SK-N-SH (cell line): ENCODE measurements around the gene RNF215.

Experiments
- EP300 ChIP-seq, 2 experiments: IDR thresholded peaks; 2 replicates each; pipeline versions ENCODE4 v1.4.0 to v1.6.1; 2012; ENCODE audit warnings: borderline replicate concordance in 1 of 2, low read depth in 1 of 2, low read length in 1 of 2
- EZH2phosphoT487 ChIP-seq: fragments of 200-600 bp; sonication (generic); IDR thresholded peaks from 2 replicates; pipeline ENCODE4 v1.6.1; 2017; ENCODE audit warnings: low read depth, mixed run types, mild to moderate bottlenecking, antibody characterized with exemption, moderate library complexity, borderline replicate concordance
- FOXM1 ChIP-seq: IDR thresholded peaks from 2 replicates; pipeline ENCODE4 v1.4.0; 2012; ENCODE audit warnings: low read depth, mild to moderate bottlenecking
- JUND ChIP-seq: IDR thresholded peaks from 2 replicates; pipeline ENCODE4 v1.4.0; 2012
- MXI1 ChIP-seq: IDR thresholded peaks from 2 replicates; pipeline ENCODE4 v1.6.1; 2012; ENCODE audit warnings: mild to moderate bottlenecking, low read depth, low read length, improper control_type of control experiment
- POLR2AphosphoS5 ChIP-seq: IDR thresholded peaks from 2 replicates; pipeline ENCODE4 v1.6.1; 2012; ENCODE audit warnings: low read depth, low read length
- RFX5 ChIP-seq: IDR thresholded peaks from 2 replicates; pipeline ENCODE4 v1.6.1; 2012; ENCODE audit warnings: mild to moderate bottlenecking, improper control_type of control experiment, low read length
- TCF12 ChIP-seq: IDR thresholded peaks from 2 replicates; pipeline ENCODE4 v1.4.0; 2012
- TF ChIP-seq, protein P1 (sequence below): fragments of 200-600 bp; sonication (generic); IDR thresholded peaks from 2 replicates; pipeline ENCODE4 v1.6.1; 2017; ENCODE audit warnings: antibody characterized with exemption, mild to moderate bottlenecking, moderate library complexity
- TF ChIP-seq, protein P2 (sequence below): IDR thresholded peaks from 2 replicates; pipeline ENCODE4 v1.6.1; 2012; ENCODE audit warnings: mild to moderate bottlenecking, low read depth, low read length, moderate library complexity
- TF ChIP-seq, protein P3 (sequence below): fragments of 150-350 bp; IDR thresholded peaks from 2 replicates; pipeline ENCODE4 v1.6.1; 2017; ENCODE audit warnings: antibody characterized with exemption, low read length, low read depth, borderline replicate concordance
- TF ChIP-seq, protein P4 (sequence below): IDR thresholded peaks from 2 replicates; pipeline ENCODE4 v1.4.0; 2012; ENCODE audit warnings: low read depth
- TF ChIP-seq, protein P5 (sequence below): fragments of 150-350 bp; IDR thresholded peaks from 2 replicates; pipeline ENCODE4 v1.6.1; 2016; ENCODE audit warnings: mild to moderate bottlenecking, low read depth, low read length

DNA sequence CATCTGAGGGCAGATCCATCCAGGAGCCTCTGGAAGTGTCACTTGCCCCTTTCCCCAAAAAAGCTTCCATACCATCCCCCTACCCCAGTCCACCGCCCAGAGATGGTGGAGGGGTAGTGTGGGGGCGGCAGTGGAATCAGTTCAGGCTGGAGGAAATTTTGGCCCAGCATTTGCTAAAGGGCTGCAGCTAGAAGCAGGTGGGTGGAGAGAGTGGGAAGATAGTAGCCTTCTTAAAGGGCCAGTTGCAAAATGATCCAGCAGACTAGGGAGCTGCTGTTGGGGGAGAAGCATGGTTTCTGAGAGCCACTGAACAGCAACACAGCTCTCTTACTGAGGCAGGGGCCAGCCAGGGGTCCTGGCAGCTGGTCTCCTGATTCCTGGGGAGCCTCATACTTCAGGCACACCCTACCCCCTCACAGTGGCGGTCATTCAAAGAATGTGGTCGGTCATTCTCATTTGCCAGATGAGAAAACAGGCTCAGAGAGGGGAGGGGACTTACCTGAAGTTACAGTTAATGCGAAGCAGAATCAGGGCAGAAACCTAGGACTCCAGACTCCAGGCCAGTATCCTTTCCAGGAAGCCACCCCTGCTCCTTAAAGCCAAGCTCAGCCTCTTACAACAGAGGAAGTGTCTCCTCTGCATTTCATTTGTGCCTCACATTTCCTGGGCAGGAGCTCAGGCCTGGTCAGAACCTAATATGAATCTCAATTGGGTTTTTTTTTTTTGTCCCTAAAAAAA lies 15.0 kb upstream of the RNF215 start:
- TF ChIP-seq, protein P1, sequence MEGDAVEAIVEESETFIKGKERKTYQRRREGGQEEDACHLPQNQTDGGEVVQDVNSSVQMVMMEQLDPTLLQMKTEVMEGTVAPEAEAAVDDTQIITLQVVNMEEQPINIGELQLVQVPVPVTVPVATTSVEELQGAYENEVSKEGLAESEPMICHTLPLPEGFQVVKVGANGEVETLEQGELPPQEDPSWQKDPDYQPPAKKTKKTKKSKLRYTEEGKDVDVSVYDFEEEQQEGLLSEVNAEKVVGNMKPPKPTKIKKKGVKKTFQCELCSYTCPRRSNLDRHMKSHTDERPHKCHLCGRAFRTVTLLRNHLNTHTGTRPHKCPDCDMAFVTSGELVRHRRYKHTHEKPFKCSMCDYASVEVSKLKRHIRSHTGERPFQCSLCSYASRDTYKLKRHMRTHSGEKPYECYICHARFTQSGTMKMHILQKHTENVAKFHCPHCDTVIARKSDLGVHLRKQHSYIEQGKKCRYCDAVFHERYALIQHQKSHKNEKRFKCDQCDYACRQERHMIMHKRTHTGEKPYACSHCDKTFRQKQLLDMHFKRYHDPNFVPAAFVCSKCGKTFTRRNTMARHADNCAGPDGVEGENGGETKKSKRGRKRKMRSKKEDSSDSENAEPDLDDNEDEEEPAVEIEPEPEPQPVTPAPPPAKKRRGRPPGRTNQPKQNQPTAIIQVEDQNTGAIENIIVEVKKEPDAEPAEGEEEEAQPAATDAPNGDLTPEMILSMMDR: no peak
- TF ChIP-seq, protein P2, sequence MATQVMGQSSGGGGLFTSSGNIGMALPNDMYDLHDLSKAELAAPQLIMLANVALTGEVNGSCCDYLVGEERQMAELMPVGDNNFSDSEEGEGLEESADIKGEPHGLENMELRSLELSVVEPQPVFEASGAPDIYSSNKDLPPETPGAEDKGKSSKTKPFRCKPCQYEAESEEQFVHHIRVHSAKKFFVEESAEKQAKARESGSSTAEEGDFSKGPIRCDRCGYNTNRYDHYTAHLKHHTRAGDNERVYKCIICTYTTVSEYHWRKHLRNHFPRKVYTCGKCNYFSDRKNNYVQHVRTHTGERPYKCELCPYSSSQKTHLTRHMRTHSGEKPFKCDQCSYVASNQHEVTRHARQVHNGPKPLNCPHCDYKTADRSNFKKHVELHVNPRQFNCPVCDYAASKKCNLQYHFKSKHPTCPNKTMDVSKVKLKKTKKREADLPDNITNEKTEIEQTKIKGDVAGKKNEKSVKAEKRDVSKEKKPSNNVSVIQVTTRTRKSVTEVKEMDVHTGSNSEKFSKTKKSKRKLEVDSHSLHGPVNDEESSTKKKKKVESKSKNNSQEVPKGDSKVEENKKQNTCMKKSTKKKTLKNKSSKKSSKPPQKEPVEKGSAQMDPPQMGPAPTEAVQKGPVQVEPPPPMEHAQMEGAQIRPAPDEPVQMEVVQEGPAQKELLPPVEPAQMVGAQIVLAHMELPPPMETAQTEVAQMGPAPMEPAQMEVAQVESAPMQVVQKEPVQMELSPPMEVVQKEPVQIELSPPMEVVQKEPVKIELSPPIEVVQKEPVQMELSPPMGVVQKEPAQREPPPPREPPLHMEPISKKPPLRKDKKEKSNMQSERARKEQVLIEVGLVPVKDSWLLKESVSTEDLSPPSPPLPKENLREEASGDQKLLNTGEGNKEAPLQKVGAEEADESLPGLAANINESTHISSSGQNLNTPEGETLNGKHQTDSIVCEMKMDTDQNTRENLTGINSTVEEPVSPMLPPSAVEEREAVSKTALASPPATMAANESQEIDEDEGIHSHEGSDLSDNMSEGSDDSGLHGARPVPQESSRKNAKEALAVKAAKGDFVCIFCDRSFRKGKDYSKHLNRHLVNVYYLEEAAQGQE: no peak
- TF ChIP-seq MXI1 (no peak), POLR2AphosphoS5 (no peak), EZH2phosphoT487 (no peak), FOXM1 (no peak), EP300 (IDR thresholded peaks at IDR 0.05; ENCODE audit: borderline replicate concordance in 1 of 2, low read depth in 1 of 2, low read length in 1 of 2) (no peak), TCF12 (no peak), RFX5 (no peak), JUND (no peak)
- TF ChIP-seq, protein P3, sequence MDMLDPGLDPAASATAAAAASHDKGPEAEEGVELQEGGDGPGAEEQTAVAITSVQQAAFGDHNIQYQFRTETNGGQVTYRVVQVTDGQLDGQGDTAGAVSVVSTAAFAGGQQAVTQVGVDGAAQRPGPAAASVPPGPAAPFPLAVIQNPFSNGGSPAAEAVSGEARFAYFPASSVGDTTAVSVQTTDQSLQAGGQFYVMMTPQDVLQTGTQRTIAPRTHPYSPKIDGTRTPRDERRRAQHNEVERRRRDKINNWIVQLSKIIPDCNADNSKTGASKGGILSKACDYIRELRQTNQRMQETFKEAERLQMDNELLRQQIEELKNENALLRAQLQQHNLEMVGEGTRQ: no peak
- TF ChIP-seq, protein P4, sequence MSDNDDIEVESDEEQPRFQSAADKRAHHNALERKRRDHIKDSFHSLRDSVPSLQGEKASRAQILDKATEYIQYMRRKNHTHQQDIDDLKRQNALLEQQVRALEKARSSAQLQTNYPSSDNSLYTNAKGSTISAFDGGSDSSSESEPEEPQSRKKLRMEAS: no peak
- TF ChIP-seq, protein P5, sequence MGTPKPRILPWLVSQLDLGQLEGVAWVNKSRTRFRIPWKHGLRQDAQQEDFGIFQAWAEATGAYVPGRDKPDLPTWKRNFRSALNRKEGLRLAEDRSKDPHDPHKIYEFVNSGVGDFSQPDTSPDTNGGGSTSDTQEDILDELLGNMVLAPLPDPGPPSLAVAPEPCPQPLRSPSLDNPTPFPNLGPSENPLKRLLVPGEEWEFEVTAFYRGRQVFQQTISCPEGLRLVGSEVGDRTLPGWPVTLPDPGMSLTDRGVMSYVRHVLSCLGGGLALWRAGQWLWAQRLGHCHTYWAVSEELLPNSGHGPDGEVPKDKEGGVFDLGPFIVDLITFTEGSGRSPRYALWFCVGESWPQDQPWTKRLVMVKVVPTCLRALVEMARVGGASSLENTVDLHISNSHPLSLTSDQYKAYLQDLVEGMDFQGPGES: no peak
